DMS 273 (cell line): ENCODE measurements around the gene CARHSP1.
"Not testable (repeated sequence)": the region's sequence is repeated elsewhere in the genome, so short reads cannot be mapped to it uniquely, and the experiment has no call there.

ENCODE experiments used
- DNase-seq: peaks from one replicate; lab custom pipeline; 2025; ENCODE audit not compliant: unreplicated experiment; lab: John Stamatoyannopoulos, UW

Gene CARHSP1

DNA sequence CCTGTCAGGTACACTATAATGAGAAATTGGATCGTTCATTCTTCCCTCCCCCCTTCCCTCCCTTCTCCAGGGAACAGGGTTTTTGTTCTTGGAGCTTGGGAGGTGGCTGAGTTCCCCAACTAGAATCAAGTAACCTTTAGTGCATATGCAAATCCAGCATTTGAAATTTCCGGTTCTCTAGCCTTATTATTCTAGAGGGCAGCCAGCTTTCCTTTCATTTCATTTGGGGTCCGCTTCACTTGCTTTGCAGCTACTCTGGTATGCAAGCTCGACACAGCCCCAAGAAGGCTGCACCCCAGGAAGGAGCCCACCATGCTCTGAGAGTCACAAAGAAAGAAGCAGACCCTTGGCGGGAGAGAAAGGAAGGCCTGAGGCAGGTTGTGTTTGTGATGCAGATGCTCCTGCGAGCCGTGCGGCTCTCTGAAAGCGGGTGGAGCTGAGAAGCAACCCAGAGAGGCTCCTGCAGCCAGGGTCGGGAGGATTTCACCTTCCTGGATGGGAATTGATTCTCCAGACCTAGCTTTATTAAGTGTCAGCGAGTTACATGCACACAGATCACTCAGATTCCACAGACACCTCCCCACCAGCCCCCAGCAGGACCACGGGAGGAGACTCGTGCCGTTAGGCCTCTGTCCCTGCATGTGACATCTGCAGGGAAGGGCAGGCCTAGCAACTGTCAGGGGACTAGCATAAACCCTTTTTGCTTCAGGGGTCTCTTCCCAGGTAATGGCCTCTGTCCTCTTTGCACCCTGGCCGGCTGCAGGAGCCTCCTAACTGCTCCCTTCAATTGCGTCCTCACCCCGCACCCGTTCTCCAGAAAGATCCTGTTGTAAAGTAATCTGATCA lies 36.7 kb downstream of the CARHSP1 start:
- DNase-seq = no peak

- DNase-seq = no peak
Observed at GRCh38 chr16:8831450-8831849, 37.4 kb downstream of the CARHSP1 start.

- DNase-seq = no peak
Observed at GRCh38 chr16:8828541-8829165, 40.2 kb downstream of the CARHSP1 start.

- DNase-seq = no peak
Observed at GRCh38 chr16:8826278-8826879, 42.4 kb downstream of the CARHSP1 start.

GRCh38 chr16:8822403-8822802 lies 46.4 kb downstream of the CARHSP1 start:
- no peak for DNase-seq

GRCh38 chr16:8819411-8820034 lies 49.3 kb downstream of the CARHSP1 start:
- no peak for DNase-seq

DNA sequence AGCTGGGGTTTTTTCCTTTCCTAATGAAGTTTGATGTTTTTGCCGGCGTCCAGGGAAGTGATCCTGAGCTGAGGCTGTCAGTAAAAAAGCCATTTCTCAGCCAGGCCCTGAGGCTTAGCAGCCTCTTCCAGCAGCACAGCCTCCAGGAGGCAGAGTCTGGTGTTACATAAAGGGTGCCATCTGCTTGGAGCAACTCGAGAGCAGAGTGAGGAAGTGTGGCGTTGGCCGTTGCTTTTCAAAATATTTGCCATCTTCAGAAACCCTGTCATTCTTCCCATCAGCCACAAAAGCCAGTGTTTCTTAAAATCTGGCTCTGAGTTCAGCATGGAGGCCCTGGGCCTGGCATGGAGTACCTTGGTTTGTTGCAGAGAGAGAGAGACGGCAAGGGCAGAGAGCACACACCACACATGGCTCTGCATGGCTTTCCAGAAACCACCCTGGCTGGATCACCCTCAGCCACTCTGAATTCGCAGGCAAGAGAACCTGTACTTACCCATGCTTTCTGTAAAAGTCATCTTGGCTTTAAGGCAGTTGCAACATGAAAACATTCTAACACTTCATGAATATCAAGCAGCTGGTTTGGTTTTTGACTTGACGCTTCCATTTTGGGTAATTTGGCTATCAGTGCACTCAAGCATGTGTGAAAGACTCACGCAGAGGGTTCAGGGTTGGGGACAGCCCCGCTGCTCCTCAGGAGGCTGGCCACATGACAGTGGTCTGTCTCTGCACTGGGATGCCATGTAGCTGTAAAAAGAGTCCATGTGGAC lies 50.1 kb downstream of the CARHSP1 start:
- no peak for DNase-seq

GRCh38 chr16:8816967-8817655 lies 51.7 kb downstream of the CARHSP1 start:
- no peak for DNase-seq

DNA sequence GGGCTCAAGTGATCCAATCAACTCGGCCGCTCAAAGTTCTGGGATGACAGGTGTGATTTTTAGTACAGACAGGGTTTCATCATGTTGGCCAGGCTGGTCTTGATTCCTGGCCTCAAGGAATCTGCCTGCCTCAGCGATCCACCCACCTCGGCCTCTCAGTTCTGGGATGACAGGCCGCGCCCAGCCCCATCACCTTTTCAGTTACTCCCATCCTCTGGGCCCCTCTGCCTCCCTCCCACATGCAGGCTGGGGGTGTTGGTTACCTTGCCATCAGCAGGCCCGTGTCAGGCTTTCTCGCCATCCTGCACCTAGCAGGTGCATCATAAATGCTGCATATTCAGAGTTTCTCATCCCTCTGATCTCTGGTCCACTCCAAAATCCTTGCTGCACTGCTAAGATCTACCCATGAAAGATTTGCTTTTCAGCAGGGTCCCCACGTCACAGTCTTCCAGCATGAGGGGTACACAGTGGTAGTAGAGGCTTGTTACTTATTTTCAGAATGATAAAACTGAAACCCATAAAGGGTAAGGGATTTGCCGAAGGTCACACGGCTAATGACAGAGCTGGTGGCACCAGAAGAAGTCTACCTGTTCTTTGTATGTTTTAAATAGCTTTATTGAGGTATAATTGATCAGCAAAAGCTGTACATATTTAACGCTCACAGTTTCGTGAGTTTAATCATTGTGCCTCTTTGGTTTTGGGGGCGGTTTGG lies 54.6 kb downstream of the CARHSP1 start:
- no peak for DNase-seq

DNA sequence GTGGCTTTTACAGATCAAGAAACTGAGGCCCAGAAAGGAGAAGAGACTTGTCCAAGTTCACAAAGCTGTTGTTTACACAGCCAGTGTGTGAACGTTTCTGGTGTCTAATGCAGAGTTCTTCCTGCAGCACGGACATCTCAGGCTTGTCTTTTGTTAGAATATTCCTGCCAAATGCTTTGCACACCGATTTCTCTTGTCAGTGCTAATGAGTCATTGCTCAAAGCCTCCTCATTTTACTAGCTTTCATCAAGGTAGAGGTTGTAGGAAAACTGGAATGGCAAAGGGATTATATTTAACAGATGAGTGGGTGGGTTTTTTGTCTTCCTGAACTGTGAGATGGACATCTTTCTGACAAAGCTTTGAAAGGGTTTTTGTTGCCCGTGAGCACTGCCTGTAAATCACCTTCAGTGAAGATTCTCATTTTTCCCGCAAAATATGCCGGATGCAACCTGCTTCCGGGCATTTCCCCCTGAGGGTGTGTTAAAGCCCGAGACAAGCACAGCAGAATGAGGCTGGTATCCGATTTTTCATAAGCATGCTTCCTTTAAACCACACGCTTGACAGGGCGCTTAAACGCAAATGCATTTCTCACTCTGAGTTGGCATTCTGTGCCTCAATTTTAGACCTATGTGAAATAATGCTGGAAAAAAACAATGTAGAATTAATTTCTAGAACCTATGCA lies 56.5 kb downstream of the CARHSP1 start:
- DNase-seq = no peak

DNA sequence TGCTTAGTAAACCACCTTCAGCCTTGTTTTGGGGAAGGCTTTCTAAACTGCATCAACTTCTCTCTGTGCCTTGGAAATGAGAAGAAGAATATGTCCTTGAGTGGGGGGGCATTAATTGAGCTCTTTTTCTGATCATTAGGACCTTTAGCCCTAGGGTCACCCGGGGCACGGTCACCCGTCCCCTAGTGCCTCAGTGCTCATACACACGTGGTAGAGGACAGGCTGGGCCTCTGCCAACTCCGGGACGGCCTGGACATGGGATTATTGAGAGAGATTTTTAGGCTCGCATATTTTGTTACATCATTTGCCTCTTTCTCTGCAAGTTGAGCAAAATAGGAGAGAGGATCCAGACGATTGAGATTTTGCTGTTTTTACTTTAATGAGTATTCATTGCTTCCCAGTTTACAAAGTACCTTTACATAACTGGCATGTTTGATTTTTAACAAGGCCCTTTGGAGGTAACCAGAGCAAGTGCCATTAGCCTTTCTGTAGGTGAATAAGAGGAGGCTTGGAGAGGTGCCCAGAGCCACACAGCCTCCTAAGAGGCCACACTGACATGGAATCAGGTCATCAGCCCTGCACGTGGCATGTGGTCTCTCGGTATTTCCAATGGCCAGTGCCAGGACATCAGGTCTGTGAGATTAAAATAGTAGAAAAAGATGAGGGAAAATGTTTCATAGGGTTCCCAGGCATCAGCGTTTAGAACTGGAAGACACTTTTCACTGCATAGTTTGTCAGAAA lies 60.0 kb downstream of the CARHSP1 start:
- no peak for DNase-seq

- no peak for DNase-seq
Observed at GRCh38 chr16:8808009-8808408, 60.8 kb downstream of the CARHSP1 start.

DNA sequence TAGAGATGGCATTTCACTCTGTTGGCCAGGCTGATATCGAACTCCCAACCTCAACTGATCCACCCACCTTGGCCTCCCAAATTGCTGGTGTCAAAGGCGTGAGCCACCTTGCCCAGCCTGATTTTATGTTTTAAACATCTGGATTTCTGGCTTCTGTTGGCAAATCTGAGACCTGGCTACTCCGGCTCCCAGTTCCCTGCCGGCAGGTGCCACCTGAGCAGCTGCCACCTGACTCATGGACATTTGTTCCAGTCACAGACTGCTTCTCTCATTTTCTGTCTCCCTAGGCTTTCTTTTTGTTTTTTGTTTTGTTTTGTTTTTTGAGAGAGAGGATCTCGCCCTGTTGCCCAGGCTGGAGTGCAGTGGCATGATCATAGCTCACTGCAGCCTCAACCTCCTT lies 61.6 kb downstream of the CARHSP1 start:
- DNase-seq = no peak

GRCh38 chr16:8806272-8806983 lies 62.4 kb downstream of the CARHSP1 start:
- DNase-seq = no peak

DNA sequence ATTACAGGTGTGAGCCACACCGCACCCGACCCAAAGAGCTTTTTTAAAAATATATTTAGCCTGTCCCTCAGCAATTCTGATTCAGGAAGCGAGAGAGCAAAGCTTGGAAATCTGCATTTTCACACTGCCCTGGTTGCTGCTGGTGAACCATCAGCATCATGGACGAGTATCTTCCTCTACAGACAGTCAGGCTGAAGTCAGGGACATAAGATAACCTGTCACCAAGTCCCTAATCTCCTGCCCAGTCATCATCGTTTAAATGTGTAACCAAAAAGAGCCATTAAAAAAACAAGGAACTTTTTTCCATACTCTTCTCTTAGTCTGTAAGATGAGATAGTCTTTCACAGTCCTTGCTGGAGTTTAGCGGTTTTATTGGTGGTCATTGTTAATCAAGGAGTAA lies 64.5 kb downstream of the CARHSP1 start:
- no peak for DNase-seq

- DNase-seq = not testable (repeated sequence)
Observed at GRCh38 chr16:8803733-8804132, 65.1 kb downstream of the CARHSP1 start.
